Ovary (tissue), 3 donors: Measurements from ENCODE around the gene CCL11.

Experiments
- CTCF ChIP-seq, 3 donors: fragments of 450-650 bp in 2 of 3; fragments of 200-600 bp in 1 of 3; IDR thresholded peaks; one replicate each; pipeline versions ENCODE4 v1.5.1 to v1.8.0; 2016 to 2022; ENCODE audit warnings: antibody characterized with exemption in 3 of 3, mild to moderate bottlenecking in 1 of 3
- EP300 ChIP-seq: sonication (generic); formaldehyde crosslinking; IDR thresholded peaks from one replicate; pipeline ENCODE4 v1.6.1; 2017; ENCODE audit warnings: antibody characterized with exemption
- donor health status: DM: no; HTN: no; CAD: no.

GRCh38 chr17:34252444-34253138 is 33.0 kb upstream of the CCL11 start:
- peak; percentile 22 for TF ChIP-seq EP300
- no peak for TF ChIP-seq CTCF (IDR thresholded peaks at IDR 0.05)
